SK-N-SH (cell line): ENCODE measurements around the gene IGSF5. TPM values are rescaled to one million over a fixed set of nuclear protein-coding genes. Genes with fewer than 3 reads are reported as not detected.

Source experiments
- CTCF ChIA-PET: fragments of 300-600, 350-600 bp; formaldehyde crosslinking; extraction: SDS; loops from one replicate; lab custom pipeline; 2021; lab: Yijun Ruan, JAX
- POLR2A ChIA-PET: fragments of 350-600 bp; sonication (Branson Sonifier 250); formaldehyde crosslinking; extraction: SDS; loops from one replicate; lab custom pipeline; 2020; ENCODE audit warnings: antibody characterized with exemption, inconsistent platforms; lab: Yijun Ruan, JAX
- DNase-seq: peaks from one replicate; pipeline ENCODE4 v3.0.0; 2012
- H2AFZ ChIP-seq: fragments of 200-600 bp; sonication (generic); 2 replicates; pipeline ENCODE4 v1.8.1; 2016; ENCODE audit warnings: antibody characterized with exemption, mild to moderate bottlenecking, low read depth
- H3F3A ChIP-seq: fragments of 200-600 bp; sonication (generic); replicated peaks from 2 replicates; pipeline ENCODE3; 2016; ENCODE audit warnings: antibody characterized with exemption, mild to moderate bottlenecking; ENCODE audit not compliant: insufficient read depth
- H3K27ac ChIP-seq, 2 experiments: fragments of 200-500 bp in 1 of 2; fragments of 200-600 bp in 1 of 2; sonication (Bioruptor generic) in 1 of 2; sonication (generic), shearing (Covaris generic) in 1 of 2; 2 replicates each; pipeline versions ENCODE4 v1.5.1 to v1.6.1; 2014 to 2016; ENCODE audit warnings: low read depth in 2 of 2, inconsistent platforms in 1 of 2, low read length in 1 of 2, mild to moderate bottlenecking in 1 of 2, mixed read lengths in 1 of 2
- H3K27me3 ChIP-seq: fragments of 200-600 bp; sonication (generic), shearing (Covaris generic); 2 replicates; pipeline ENCODE4 v1.6.1; 2016; ENCODE audit warnings: mixed run types; ENCODE audit not compliant: insufficient read depth
- H3K36me3 ChIP-seq, 2 experiments: fragments of 200-500 bp in 1 of 2; fragments of 200-600 bp in 1 of 2; sonication (Bioruptor generic) in 1 of 2; sonication (generic) in 1 of 2; replicated peaks in 1 of 2; 2 replicates each; pipeline versions ENCODE3 to v1.5.1; 2014 to 2016; ENCODE audit warnings: low read length in 1 of 2, mild to moderate bottlenecking in 1 of 2; ENCODE audit not compliant: insufficient read depth in 2 of 2, control insufficient read depth in 1 of 2
- H3K4me1 ChIP-seq, 2 experiments: fragments of 200-500 bp in 1 of 2; fragments of 200-600 bp in 1 of 2; sonication (Bioruptor generic) in 1 of 2; sonication (generic), shearing (Covaris generic) in 1 of 2; 2 replicates each; pipeline versions ENCODE4 v1.5.1 to v1.6.1; 2014 to 2016; ENCODE audit warnings: low read depth in 1 of 2, low read length in 1 of 2, mixed run types in 1 of 2; ENCODE audit not compliant: insufficient read depth in 2 of 2, control insufficient read depth in 1 of 2
- H3K4me2 ChIP-seq: fragments of 200-600 bp; sonication (generic), shearing (Covaris generic); 2 replicates; pipeline ENCODE4 v1.6.1; 2017; ENCODE audit warnings: mixed run types
- H3K4me3 ChIP-seq, 2 experiments: fragments of 200-500 bp in 1 of 2; fragments of 200-600 bp in 1 of 2; sonication (Bioruptor generic) in 1 of 2; sonication (generic), shearing (Covaris generic) in 1 of 2; 2 replicates each; pipeline versions ENCODE4 v1.5.1 to v1.8.1; 2014 to 2016; ENCODE audit warnings: low read depth in 2 of 2, inconsistent platforms in 1 of 2, low read length in 1 of 2, mild to moderate bottlenecking in 1 of 2, mixed read lengths in 1 of 2, moderate library complexity in 1 of 2
- H3K79me2 ChIP-seq: fragments of 200-600 bp; sonication (generic); 2 replicates; pipeline ENCODE4 v1.8.1; 2017; ENCODE audit warnings: mild to moderate bottlenecking; ENCODE audit not compliant: insufficient read depth
- H3K9ac ChIP-seq: fragments of 200-600 bp; sonication (generic); 2 replicates; pipeline ENCODE4 v1.6.1; 2017; ENCODE audit warnings: mixed run types
- H3K9me2 ChIP-seq: fragments of 200-600 bp; sonication (generic); 2 replicates; pipeline ENCODE4 v1.6.1; 2017; ENCODE audit warnings: mixed run types
- H3K9me3 ChIP-seq: fragments of 200-600 bp; sonication (generic); 2 replicates; pipeline ENCODE4 v1.6.1; 2017; ENCODE audit warnings: mixed run types, mild to moderate bottlenecking, moderate library complexity
- H4K20me1 ChIP-seq: fragments of 200-600 bp; sonication (generic); 2 replicates; pipeline ENCODE4 v1.6.1; 2017; ENCODE audit warnings: mild to moderate bottlenecking, mixed run types; ENCODE audit not compliant: insufficient read depth
- ELF1 ChIP-seq: IDR thresholded peaks from 2 replicates; pipeline ENCODE4 v1.4.0; 2012
- EP300 ChIP-seq, 2 experiments: IDR thresholded peaks; 2 replicates each; pipeline versions ENCODE4 v1.4.0 to v1.6.1; 2012; ENCODE audit warnings: borderline replicate concordance in 1 of 2, low read depth in 1 of 2, low read length in 1 of 2
- FOXJ3 ChIP-seq: sonication (generic); formaldehyde crosslinking; IDR thresholded peaks from 2 replicates; pipeline ENCODE4 v1.5.1; 2020; ENCODE audit warnings: mild to moderate bottlenecking, missing genetic modification reagents
- FOXM1 ChIP-seq: IDR thresholded peaks from 2 replicates; pipeline ENCODE4 v1.4.0; 2012; ENCODE audit warnings: low read depth, mild to moderate bottlenecking
- RAD21 ChIP-seq: IDR thresholded peaks from 2 replicates; pipeline ENCODE4 v1.6.1; 2012; ENCODE audit warnings: mild to moderate bottlenecking, low read length
- RFX5 ChIP-seq: IDR thresholded peaks from 2 replicates; pipeline ENCODE4 v1.6.1; 2012; ENCODE audit warnings: mild to moderate bottlenecking, improper control_type of control experiment, low read length
- SMC3 ChIP-seq: IDR thresholded peaks from 2 replicates; pipeline ENCODE4 v1.6.1; 2012; ENCODE audit warnings: low read depth, low read length, improper control_type of control experiment
- TAF1 ChIP-seq: IDR thresholded peaks from 2 replicates; pipeline ENCODE4 v1.6.1; 2012; ENCODE audit warnings: low read depth, mild to moderate bottlenecking, low read length, moderate library complexity, borderline replicate concordance
- WGBS: methylation state at CpG from one replicate; pipeline ENCODE4 v1.1.6; 2017; ENCODE audit warnings: low lambda C conversion rate; 5-methylcytosine and 5-hydroxymethylcytosine counted together
- polyA plus RNA-seq, 3 experiments: library from polyadenylated mRNA; depleted of rRNA; stranded (reverse); fragments of >200 nt; gene quantifications; 2 replicates each; pipeline ENCODE4 v1.2.3, GENCODE V29; 2012
- TF ChIP-seq, protein P1 (sequence below): fragments of 200-600 bp; sonication (generic); IDR thresholded peaks from 2 replicates; pipeline ENCODE4 v1.6.1; 2017; ENCODE audit warnings: antibody characterized with exemption, mild to moderate bottlenecking, moderate library complexity
- TF ChIP-seq, protein P2 (sequence below): IDR thresholded peaks from 2 replicates; pipeline ENCODE4 v1.6.1; 2012; ENCODE audit warnings: mild to moderate bottlenecking, low read depth, low read length, moderate library complexity
- TF ChIP-seq, protein P3 (sequence below): IDR thresholded peaks from 2 replicates; pipeline ENCODE4 v1.4.0; 2012; ENCODE audit warnings: low read depth, borderline replicate concordance

The IGSF5 gene
- polyA plus RNA-seq, 1 of the 3 experiments (the other 2 are of a cell fraction): 0.08 TPM

DNA sequence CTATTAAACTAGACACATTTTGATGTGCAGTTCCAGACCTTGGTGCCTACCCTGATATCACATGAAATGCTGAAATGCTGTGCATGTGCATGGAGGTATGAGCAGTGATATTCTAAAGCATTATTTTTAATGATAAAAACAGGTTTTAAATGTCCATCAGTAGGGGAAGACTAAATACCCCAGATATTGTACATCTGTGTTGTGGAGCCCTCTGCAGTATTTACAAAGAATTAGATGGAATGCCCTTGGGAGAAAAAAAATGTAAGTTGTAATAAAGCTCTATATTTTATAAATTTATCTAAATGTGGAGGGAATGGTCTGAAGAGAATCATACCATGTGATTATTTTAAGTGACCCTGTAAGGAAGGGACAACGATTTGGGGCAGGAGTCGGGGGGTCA is 39.1 kb upstream of the IGSF5 start:
- TF ChIP-seq SMC3: peak; percentile 34; the same call in 1 of the 2 replicates
- no peak for TF ChIP-seq TAF1
- TF ChIP-seq, protein P1, sequence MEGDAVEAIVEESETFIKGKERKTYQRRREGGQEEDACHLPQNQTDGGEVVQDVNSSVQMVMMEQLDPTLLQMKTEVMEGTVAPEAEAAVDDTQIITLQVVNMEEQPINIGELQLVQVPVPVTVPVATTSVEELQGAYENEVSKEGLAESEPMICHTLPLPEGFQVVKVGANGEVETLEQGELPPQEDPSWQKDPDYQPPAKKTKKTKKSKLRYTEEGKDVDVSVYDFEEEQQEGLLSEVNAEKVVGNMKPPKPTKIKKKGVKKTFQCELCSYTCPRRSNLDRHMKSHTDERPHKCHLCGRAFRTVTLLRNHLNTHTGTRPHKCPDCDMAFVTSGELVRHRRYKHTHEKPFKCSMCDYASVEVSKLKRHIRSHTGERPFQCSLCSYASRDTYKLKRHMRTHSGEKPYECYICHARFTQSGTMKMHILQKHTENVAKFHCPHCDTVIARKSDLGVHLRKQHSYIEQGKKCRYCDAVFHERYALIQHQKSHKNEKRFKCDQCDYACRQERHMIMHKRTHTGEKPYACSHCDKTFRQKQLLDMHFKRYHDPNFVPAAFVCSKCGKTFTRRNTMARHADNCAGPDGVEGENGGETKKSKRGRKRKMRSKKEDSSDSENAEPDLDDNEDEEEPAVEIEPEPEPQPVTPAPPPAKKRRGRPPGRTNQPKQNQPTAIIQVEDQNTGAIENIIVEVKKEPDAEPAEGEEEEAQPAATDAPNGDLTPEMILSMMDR: peak; percentile 43
- TF ChIP-seq RAD21: peak; percentile 57
- TF ChIP-seq, protein P2, sequence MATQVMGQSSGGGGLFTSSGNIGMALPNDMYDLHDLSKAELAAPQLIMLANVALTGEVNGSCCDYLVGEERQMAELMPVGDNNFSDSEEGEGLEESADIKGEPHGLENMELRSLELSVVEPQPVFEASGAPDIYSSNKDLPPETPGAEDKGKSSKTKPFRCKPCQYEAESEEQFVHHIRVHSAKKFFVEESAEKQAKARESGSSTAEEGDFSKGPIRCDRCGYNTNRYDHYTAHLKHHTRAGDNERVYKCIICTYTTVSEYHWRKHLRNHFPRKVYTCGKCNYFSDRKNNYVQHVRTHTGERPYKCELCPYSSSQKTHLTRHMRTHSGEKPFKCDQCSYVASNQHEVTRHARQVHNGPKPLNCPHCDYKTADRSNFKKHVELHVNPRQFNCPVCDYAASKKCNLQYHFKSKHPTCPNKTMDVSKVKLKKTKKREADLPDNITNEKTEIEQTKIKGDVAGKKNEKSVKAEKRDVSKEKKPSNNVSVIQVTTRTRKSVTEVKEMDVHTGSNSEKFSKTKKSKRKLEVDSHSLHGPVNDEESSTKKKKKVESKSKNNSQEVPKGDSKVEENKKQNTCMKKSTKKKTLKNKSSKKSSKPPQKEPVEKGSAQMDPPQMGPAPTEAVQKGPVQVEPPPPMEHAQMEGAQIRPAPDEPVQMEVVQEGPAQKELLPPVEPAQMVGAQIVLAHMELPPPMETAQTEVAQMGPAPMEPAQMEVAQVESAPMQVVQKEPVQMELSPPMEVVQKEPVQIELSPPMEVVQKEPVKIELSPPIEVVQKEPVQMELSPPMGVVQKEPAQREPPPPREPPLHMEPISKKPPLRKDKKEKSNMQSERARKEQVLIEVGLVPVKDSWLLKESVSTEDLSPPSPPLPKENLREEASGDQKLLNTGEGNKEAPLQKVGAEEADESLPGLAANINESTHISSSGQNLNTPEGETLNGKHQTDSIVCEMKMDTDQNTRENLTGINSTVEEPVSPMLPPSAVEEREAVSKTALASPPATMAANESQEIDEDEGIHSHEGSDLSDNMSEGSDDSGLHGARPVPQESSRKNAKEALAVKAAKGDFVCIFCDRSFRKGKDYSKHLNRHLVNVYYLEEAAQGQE: no peak
- TF ChIP-seq, all 33 proteins: peak for 3
- no peak for DNase-seq
- Histone ChIP-seq H3K79me2 (no peaks in the 10 kb centered on the region), H2AFZ (no peak overlapping the region), H3K9me3 (no peaks in the 10 kb centered on the region), H3K4me1 (no peaks in the 10 kb centered on the region), H3K9me2 (no peaks in the 10 kb centered on the region), H3K4me2 (no peak overlapping the region), H3K9ac (no peak overlapping the region), H3K27me3 (no peaks in the 10 kb centered on the region), H3K4me3 (no peak overlapping the region), H3K36me3 (no peaks in the 10 kb centered on the region), H3F3A (no peaks in the 10 kb centered on the region), H4K20me1 (no peaks in the 10 kb centered on the region), H3K27ac (no peak overlapping the region)
- 16% methylated on average over 2 of the region's 2 CpGs for WGBS
- CTCF ChIA-PET: interaction anchor here (0.6 to 17.0 kb wide), 9 partner anchors 9 to 204 kb away, joined by 3 to 244 read pairs (median 4); no protein-coding TSS in a partner anchor
- POLR2A ChIA-PET: no interaction called here

DNA sequence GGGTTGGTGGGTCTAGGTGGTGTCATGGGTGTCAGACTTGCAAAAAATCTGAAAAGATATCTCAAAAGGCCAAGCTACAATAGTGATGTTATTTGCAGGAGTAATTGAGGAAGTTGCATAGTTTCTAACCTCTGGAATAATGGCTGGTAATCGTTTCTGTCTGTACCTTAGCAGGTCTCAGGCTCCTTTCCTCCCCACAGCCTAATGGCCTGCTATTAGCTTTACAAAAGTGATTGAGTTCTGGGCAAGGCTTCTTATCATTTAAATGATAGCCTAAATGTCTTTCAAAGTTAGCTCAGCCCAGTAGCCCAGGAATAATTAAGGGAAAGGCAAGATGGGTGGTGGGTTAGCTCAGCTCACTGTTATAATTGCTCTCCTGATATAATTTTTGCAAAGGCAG is 37.7 kb upstream of the IGSF5 start:
- no peaks in the 10 kb centered on the region for H3K9me2 ChIP-seq
- ChIA-PET POLR2A (no interaction called here), CTCF (interaction anchor here (0.9 to 17.0 kb wide), 4 partner anchors 9 to 192 kb away, joined by 3 to 244 read pairs (median 4); no protein-coding TSS in a partner anchor)
- TF ChIP-seq RAD21 (no peak), FOXJ3 (CRISPR knock-in tag) (no peak), ELF1 (no peak), EP300 (IDR thresholded peaks at IDR 0.05; ENCODE audit: borderline replicate concordance in 1 of 2, low read depth in 1 of 2, low read length in 1 of 2) (no peak), FOXM1 (no peak), SMC3 (no peak), RFX5 (no peak)
- TF ChIP-seq, protein P3, sequence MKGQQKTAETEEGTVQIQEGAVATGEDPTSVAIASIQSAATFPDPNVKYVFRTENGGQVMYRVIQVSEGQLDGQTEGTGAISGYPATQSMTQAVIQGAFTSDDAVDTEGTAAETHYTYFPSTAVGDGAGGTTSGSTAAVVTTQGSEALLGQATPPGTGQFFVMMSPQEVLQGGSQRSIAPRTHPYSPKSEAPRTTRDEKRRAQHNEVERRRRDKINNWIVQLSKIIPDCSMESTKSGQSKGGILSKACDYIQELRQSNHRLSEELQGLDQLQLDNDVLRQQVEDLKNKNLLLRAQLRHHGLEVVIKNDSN: no peak
- TF ChIP-seq, protein P2: no peak
- TF ChIP-seq, protein P1: no peak

More for the DNA sequence above, 37.7 kb upstream of the IGSF5 start:
- Histone ChIP-seq H3K79me2 (no peaks in the 10 kb centered on the region), H2AFZ (no peak overlapping the region), H3F3A (no peaks in the 10 kb centered on the region), H3K27ac (no peak overlapping the region), H3K4me1 (no peaks in the 10 kb centered on the region), H4K20me1 (no peaks in the 10 kb centered on the region), H3K36me3 (no peaks in the 10 kb centered on the region), H3K4me3 (no peak overlapping the region), H3K27me3 (no peaks in the 10 kb centered on the region), H3K9ac (no peak overlapping the region), H3K9me3 (no peaks in the 10 kb centered on the region), H3K4me2 (no peak overlapping the region)
- DNase-seq: no peak
- WGBS: 13% methylated on average over 1 of the region's 1 CpG
